ENCODE data around the gene PLEKHJ1. TPM values are rescaled to one million over a fixed set of nuclear protein-coding genes. Genes with fewer than 3 reads are reported as not detected.
A peak's percentile ranks its signal among the peaks of the same experiment; 100 is the strongest.

PLEKHJ1 gene
- total and polyA plus RNA-seq, 9 of the 15 experiments (the other 6 are each of a cell fraction or from before 2014, with no cell fraction given), result 1.5 to 188 (median 63.9) TPM

GRCh38 chr19:2255982-2256685, 20.0 kb upstream of the PLEKHJ1 start, which contains the start of gene JSRP1 (continued):
- TF ChIP-seq ELK3 (CRISPR knock-in tag; IDR thresholded peaks at IDR 0.05) (no peak), THRAP3 (IDR thresholded peaks at IDR 0.05; ENCODE audit: borderline replicate concordance) (no peak), HMGXB4 (CRISPR knock-in tag; IDR thresholded peaks at IDR 0.05) (no peak)

GRCh38 chr19:2255112-2255845, 19.1 kb upstream of the PLEKHJ1 start:
- H3K36me3 ChIP-seq (ENCODE audit: control insufficient read depth, insufficient read depth, low read length), result no peaks in the 10 kb centered on the region
- POLR2A ChIA-PET, result interaction anchor here (0.6 to 1.5 kb wide), 6 partner anchors 8 to 22 kb away, joined by 3 to 6 read pairs (median 4); no protein-coding TSS in a partner anchor
- H3K4me3 ChIP-seq, result no peak overlapping the region
- no peak overlapping the region for H3K4me2 ChIP-seq (ENCODE audit: insufficient read depth, low read length)
- no peaks in the 10 kb centered on the region for H3K9me1 ChIP-seq (ENCODE audit: control insufficient read depth, insufficient read depth, low read length)
- no peaks in the 10 kb centered on the region for H3K27me3 ChIP-seq (ENCODE audit: control insufficient read depth in 2 of 2, insufficient read depth in 2 of 2, low read length in 2 of 2)
- no peak overlapping the region for H2AFZ ChIP-seq (ENCODE audit: low read depth, low read length)
- H3K9me3 ChIP-seq (replicated peaks; ENCODE audit: control insufficient read depth, insufficient read depth, low read depth, low read length), result no peaks in the 10 kb centered on the region
- BruUV-seq (replicated peaks), result no TSS peak
- in situ Hi-C loops (cut with MboI), result no loop called here
- no peaks in the 10 kb centered on the region for H3K79me2 ChIP-seq (ENCODE audit: control insufficient read depth, insufficient read depth, low read length)
- TF ChIP-seq THRB (CRISPR knock-in tag; conservative IDR thresholded peaks at IDR 0.05) (no peak), ZFP36 (IDR thresholded peaks at IDR 0.05; ENCODE audit: low read depth, low read length, partially characterized antibody) (peak; percentile 12)
- H3K9ac ChIP-seq (ENCODE audit: insufficient read depth in 1 of 2, low read depth in 2 of 2, low read length in 2 of 2), result peak overlapping the region in 1 of 2 experiments; percentile 35; a peak in 2 of 4 replicates
- H3K27ac ChIP-seq (ENCODE audit: extremely low read depth, low read depth, low read length), result no peak overlapping the region
- FAIRE-seq (no peak), ATAC-seq (no peak), DNase-seq (ENCODE audit: extremely low read depth in 1 of 4, low spot score in 3 of 4) (no peak)
- CTCF ChIA-PET (ENCODE audit: low intra/inter-chr PET ratio), result no interaction called here
- intact Hi-C loops (cut with micrococcal nuclease), result no loop called here
- no peaks in the 10 kb centered on the region for H4K20me1 ChIP-seq (replicated peaks; ENCODE audit: control insufficient read depth, insufficient read depth, low read length)
- peaks cover 3 to 54% of the 10 kb centered on the region in 2 experiments; a peak in 3 of 5 replicates for H3K4me1 ChIP-seq (replicated peaks in 1 of 2; ENCODE audit: control insufficient read depth in 2 of 2, insufficient read depth in 2 of 2, low read length in 2 of 2)
- 78% methylated on average over 16 of the region's 16 CpGs for WGBS (ENCODE audit: insufficient coverage, low coverage, missing lambda C conversion rate)

Data from K562 (cell line).